Keratinocyte (primary cell): Measurements from ENCODE around the gene RFX2. TPM values are rescaled to one million over a fixed set of nuclear protein-coding genes. Genes with fewer than 3 reads are reported as not detected.
A peak's percentile ranks its signal among the peaks of the same experiment; 100 is the strongest.

Experiments used
- DNase-seq: peaks from one replicate; pipeline ENCODE4 v3.0.0-alpha.2; 2011; ENCODE audit warnings: low read depth, missing footprints, low spot score
- FAIRE-seq: peaks from 2 replicates; lab custom pipeline; 2011; peaks lifted over from hg19 to GRCh38; lab: Jason Lieb, UNC
- H2AFZ ChIP-seq: 2 replicates; pipeline ENCODE4 v1.6.0; 2012; ENCODE audit warnings: low read length, control low read depth, inconsistent platforms; ENCODE audit not compliant: control insufficient read depth
- H3K27ac ChIP-seq: 2 replicates; pipeline ENCODE4 v1.5.1; 2011; ENCODE audit warnings: low read length; ENCODE audit not compliant: control insufficient read depth, insufficient read depth
- H3K27me3 ChIP-seq: 3 replicates; pipeline ENCODE4 v1.6.0; 2011; ENCODE audit warnings: low read length; ENCODE audit not compliant: control insufficient read depth, insufficient read depth; ENCODE audit errors: extremely low read depth
- H3K36me3 ChIP-seq, 2 experiments: 2 replicates in 1 of 2; 3 replicates in 1 of 2; pipeline ENCODE4 v1.5.1; 2011; ENCODE audit warnings: low read length in 2 of 2, mild to moderate bottlenecking in 1 of 2; ENCODE audit not compliant: control insufficient read depth in 2 of 2, insufficient read depth in 2 of 2; ENCODE audit errors: extremely low read depth in 1 of 2
- H3K4me1 ChIP-seq: 3 replicates; pipeline ENCODE4 v1.5.1; 2011; ENCODE audit warnings: low read length; ENCODE audit not compliant: control insufficient read depth, insufficient read depth; ENCODE audit errors: extremely low read depth
- H3K4me2 ChIP-seq: 3 replicates; pipeline ENCODE4 v1.6.0; 2011; ENCODE audit warnings: low read depth, low read length; ENCODE audit not compliant: control insufficient read depth, insufficient read depth; ENCODE audit errors: extremely low read depth
- H3K4me3 ChIP-seq, 3 experiments: fragments of 200-600 bp in 1 of 3; sonication (generic) in 1 of 3; 2 replicates in 2 of 3; 3 replicates in 1 of 3; pipeline ENCODE4 v1.5.1; 2011 to 2016; ENCODE audit warnings: low read length in 3 of 3, mild to moderate bottlenecking in 3 of 3, control low read depth in 2 of 3, inconsistent platforms in 1 of 3, low read depth in 1 of 3, mixed read lengths in 1 of 3, mixed run types in 1 of 3, moderate library complexity in 1 of 3; ENCODE audit not compliant: control insufficient read depth in 2 of 3, insufficient read depth in 2 of 3; ENCODE audit errors: extremely low read depth in 1 of 3
- H3K79me2 ChIP-seq: 2 replicates; pipeline ENCODE4 v1.6.0; 2012; ENCODE audit warnings: low read length; ENCODE audit not compliant: control insufficient read depth, insufficient read depth
- H3K9ac ChIP-seq: 3 replicates; pipeline ENCODE4 v1.6.0; 2011; ENCODE audit warnings: low read length; ENCODE audit not compliant: control insufficient read depth, insufficient read depth; ENCODE audit errors: extremely low read depth
- H3K9me1 ChIP-seq: 3 replicates; pipeline ENCODE4 v1.6.0; 2011; ENCODE audit warnings: low read length; ENCODE audit not compliant: control insufficient read depth, insufficient read depth; ENCODE audit errors: extremely low read depth
- H3K9me3 ChIP-seq: 2 replicates; pipeline ENCODE4 v1.5.1; 2012; ENCODE audit warnings: low read depth, low read length; ENCODE audit not compliant: control insufficient read depth
- H4K20me1 ChIP-seq: 3 replicates; pipeline ENCODE4 v1.6.0; 2011; ENCODE audit warnings: low read length; ENCODE audit not compliant: control insufficient read depth, insufficient read depth; ENCODE audit errors: extremely low read depth
- CTCF ChIP-seq, 3 experiments: IDR thresholded peaks in 1 of 3; conservative IDR thresholded peaks in 1 of 3; optimal IDR thresholded peaks in 1 of 3; 2 replicates in 2 of 3; 3 replicates in 1 of 3; pipeline versions ENCODE3 to v1.5.1; 2011; ENCODE audit warnings: low read length in 3 of 3, mild to moderate bottlenecking in 3 of 3, moderate library complexity in 2 of 3, control low read depth in 1 of 3, inconsistent platforms in 1 of 3; ENCODE audit not compliant: insufficient read depth in 2 of 3; ENCODE audit errors: extremely low read depth in 1 of 3
- EZH2 ChIP-seq: IDR thresholded peaks from one replicate; pipeline ENCODE4 v1.6.1; 2012; ENCODE audit warnings: inconsistent platforms, mild to moderate bottlenecking, low read length, moderate library complexity
- dilution Hi-C: fragments of 300-500 bp; cut with MboI; formaldehyde crosslinking; loops from one replicate; pipeline ENCODE4 v1.7.0; 2020; ENCODE audit warnings: low sequenced_read_pairs; ENCODE audit not compliant: extremely low pct_ligation_motif_present
- polyA plus RNA-seq, 5 experiments: library from polyadenylated mRNA; depleted of rRNA in 3 of 5; stranded (reverse) in 3 of 5; stranded (forward) in 1 of 5; unstranded in 1 of 5; fragments of >200 nt; gene quantifications; 1 replicate in 1 of 5; 2 replicates in 3 of 5; 3 replicates in 1 of 5; pipeline versions ENCODE4 v1.2.1 to v1.2.3, GENCODE V29; 2011 to 2012; ENCODE audit warnings: missing spikeins in 2 of 5, low read depth in 1 of 5, low replicate concordance in 1 of 5

The RFX2 gene
- polyA plus RNA-seq, 1 donor (not counting 4 experiments of a cell fraction or from before 2014, with no cell fraction given): 5.8 TPM

- DNase-seq (no peak), FAIRE-seq (no peak)
- Histone ChIP-seq H2AFZ (no peak overlapping the region), H3K27ac (no peak overlapping the region), H3K4me2 (no peak overlapping the region), H3K9ac (no peak overlapping the region), H3K4me3 (no peak overlapping the region), H3K79me2 (no peaks in the 10 kb centered on the region), H3K9me3 (peaks cover 2% of the 10 kb centered on the region), H3K27me3 (no peaks in the 10 kb centered on the region), H3K4me1 (no peaks in the 10 kb centered on the region), H3K9me1 (no peaks in the 10 kb centered on the region), H3K36me3 (no peaks in the 10 kb centered on the region), H4K20me1 (no peaks in the 10 kb centered on the region)
- dilution Hi-C loops: no loop called here
- TF ChIP-seq CTCF (optimal IDR thresholded peaks at IDR 0.05 in 1 of 3, IDR thresholded peaks at IDR 0.05 in 1 of 3, conservative IDR thresholded peaks at IDR 0.05 in 1 of 3; ENCODE audit: extremely low read depth in 1 of 3, insufficient read depth in 2 of 3, low read length in 3 of 3): no peak
- TF ChIP-seq EZH2: no peak
These were observed 17.5 kb upstream of the RFX2 start for GRCh38 chr19:6127716-6128335.

- H3K27ac ChIP-seq: no peak overlapping the region
- H3K79me2 ChIP-seq: no peaks in the 10 kb centered on the region
- TF ChIP-seq EZH2 (no peak), CTCF (optimal IDR thresholded peaks at IDR 0.05 in 1 of 3, IDR thresholded peaks at IDR 0.05 in 1 of 3, conservative IDR thresholded peaks at IDR 0.05 in 1 of 3; ENCODE audit: extremely low read depth in 1 of 3, insufficient read depth in 2 of 3, low read length in 3 of 3) (peak; percentile 42 to 70 (median 70))
- H3K4me3 ChIP-seq: no peak overlapping the region
- DNase-seq (peak; percentile 67), FAIRE-seq (peak; percentile 61)
- H4K20me1 ChIP-seq: no peaks in the 10 kb centered on the region
- H3K4me1 ChIP-seq: no peaks in the 10 kb centered on the region
- no peak overlapping the region for H2AFZ ChIP-seq
- no peaks in the 10 kb centered on the region for H3K9me1 ChIP-seq
- H3K27me3 ChIP-seq: no peaks in the 10 kb centered on the region
- H3K36me3 ChIP-seq: no peaks in the 10 kb centered on the region
- dilution Hi-C loops: no loop called here
- no peak overlapping the region for H3K9ac ChIP-seq
- H3K4me2 ChIP-seq: no peak overlapping the region
- peaks cover 2% of the 10 kb centered on the region for H3K9me3 ChIP-seq
These were observed 16.2 kb upstream of the RFX2 start for GRCh38 chr19:6126335-6126974.
